Occipital lobe (tissue), 2 donors: ENCODE results near the gene SARDH. TPM values are rescaled to one million over a fixed set of nuclear protein-coding genes. Genes with fewer than 3 reads are reported as not detected.
"Not testable (repeated sequence)": the region's sequence is repeated elsewhere in the genome, so short reads cannot be mapped to it uniquely, and the experiment has no call there.

Source experiments
- DNase-seq: peaks from one replicate; lab custom pipeline; 2025; lab: John Stamatoyannopoulos, UW
- total RNA-seq: library from RNA; depleted of rRNA; stranded (reverse); fragments of >200 nt; gene quantifications from one replicate; pipeline ENCODE4 v1.2.3, GENCODE V29; 2014

Gene SARDH
- total RNA-seq, 1 donor from 2014 or later, result 2.5 TPM

DNA sequence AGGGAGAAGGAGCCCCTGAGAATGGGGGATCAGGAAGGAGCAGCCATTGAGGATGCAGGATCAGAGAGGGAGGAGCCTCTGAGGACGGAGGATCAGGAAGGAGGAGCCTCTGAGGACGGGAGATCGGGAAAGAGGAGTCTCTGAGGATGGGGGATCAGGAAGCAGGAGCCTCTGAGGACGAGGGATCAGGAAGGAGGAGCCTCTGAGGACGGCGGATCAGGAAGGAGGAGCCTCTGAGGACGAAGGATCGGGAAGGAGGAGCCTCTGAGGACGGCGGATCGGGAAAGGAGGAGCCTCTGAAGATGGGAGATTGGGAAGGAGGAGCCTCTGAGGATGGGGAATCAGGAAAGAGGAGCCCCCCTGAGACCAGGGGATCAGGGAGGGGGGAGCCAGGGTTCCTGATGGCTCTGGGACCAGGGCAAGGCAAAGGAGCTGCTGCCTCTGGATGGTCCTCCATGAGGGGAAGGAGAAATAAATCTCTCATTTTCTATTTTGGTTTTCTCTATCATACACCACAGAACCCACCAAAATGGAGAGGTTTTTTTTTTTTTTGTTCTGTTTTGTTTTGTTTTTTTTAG is 22.6 kb upstream of the SARDH start:
- DNase-seq, result no peak

GRCh38 chr9:133759946-133760345 is 21.8 kb upstream of the SARDH start:
- no peak for DNase-seq

DNA sequence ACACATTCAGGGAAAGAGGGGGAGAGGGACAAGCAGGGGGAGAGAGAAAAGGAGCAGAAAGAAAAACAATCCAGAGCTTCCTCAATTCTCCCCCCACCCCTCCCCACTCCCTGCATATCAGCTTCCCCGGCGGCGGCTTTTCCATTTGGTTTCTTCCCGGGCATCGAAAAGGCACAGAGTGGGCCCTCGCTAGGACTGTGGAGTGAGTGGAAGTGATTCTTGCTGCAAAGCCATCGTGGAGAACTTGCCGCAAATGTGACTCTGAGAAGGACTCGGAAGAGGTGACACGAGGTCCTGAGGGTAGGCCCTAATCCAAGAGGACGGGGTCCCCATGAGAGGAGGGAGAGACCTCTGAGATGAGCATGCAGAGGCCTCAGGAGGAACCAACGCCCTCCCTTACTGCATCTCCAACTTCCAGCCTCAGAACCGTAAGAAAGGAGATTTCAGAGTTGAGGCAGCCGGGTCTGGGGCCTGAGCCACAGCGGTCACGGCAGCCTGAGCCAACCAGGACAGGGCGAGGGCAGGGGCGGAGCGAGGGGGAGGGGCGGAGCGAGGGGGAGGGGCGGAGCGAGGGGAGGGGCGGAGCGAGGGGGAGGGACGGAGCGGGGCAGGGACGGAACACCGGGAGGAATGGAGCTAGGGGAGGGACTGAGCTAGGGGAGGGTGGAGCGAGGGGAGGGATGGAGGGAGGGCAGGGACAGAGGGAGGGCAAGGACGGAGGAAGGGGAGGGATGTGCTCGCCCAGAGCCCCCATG is 21.2 kb upstream of the SARDH start:
- no peak for DNase-seq

GRCh38 chr9:133758228-133758627 is 20.1 kb upstream of the SARDH start:
- DNase-seq, result no peak

GRCh38 chr9:133754688-133755227 is 16.6 kb upstream of the SARDH start:
- DNase-seq, result no peak

GRCh38 chr9:133754187-133754586 is 16.0 kb upstream of the SARDH start:
- no peak for DNase-seq

DNA sequence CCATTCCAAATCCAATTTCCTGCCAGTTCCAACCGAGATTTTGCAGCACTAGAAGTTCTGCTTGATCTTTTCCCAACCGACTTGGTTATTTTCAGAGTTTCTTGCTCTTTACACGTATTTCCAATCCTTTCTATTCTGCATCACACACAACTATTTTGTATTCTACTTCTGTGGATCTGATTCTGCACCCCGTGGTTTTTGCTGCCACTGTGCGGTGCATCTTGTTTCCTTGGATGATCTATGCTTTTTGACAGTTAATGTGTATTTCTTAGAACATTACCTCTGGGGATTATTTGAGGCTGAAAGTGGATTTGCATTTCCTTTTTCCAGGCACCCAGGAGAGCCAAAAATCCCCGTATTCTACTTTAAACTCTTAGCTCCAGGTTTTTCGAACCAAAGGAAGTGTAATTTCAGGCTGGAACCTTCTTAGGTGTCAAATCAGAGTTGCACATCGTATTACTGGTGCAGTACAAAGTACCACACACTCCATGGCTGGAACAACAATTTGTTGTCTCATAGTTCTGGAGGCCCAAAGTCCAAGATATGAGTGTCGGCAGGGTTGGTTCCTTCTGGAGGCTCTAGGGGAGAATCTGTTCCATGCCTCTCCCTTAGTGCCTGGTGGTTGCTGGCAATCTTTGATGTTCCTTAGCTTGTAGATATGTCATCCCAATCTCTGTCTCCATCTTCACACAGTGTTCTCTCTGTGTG is 14.7 kb upstream of the SARDH start:
- no peak for DNase-seq

- DNase-seq, result no peak
Observed at GRCh38 chr9:133750982-133751649, 13.0 kb upstream of the SARDH start.

DNA sequence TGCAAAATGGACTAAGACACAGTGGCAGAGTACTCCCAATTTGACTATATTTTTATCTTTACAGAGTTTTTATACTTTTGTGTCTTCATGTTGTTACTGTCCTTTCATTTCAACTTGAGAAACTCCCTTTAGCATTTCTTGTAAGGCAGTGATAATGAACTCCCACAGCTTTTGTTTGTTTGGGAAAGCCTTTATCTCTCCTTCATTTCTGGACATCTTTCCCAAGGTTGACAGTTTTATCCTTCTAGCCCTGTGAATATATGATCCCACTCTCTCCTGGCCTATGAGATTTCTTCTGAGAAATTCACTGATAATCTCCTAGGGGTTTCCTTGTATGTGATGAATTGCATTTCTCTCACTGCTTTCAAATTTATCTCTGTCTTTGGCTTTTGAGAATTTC is 9.2 kb upstream of the SARDH start:
- no peak for DNase-seq

DNA sequence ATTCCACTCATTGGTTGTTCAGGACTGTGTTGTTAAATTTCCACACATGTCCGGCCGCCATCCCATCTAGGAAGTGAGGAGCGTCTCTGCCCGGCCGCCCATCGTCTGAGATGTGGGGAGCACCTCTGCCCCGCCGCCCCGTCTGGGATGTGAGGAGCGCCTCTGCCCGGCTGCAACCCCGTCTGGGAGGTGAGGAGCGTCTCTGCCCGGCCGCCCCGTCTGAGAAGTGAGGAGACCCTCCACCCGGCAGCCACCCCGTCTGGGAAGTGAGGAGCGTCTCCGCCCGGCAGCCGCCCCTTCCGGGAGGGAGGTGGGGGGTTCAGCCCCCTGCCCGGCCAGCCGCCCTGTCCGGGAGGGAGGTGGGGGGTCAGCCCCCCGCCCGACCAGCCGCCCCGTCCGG is 6.4 kb upstream of the SARDH start:
- DNase-seq, result not testable (repeated sequence)

GRCh38 chr9:133742849-133743444 is 4.8 kb upstream of the SARDH start:
- DNase-seq, result peak; percentile 52

DNA sequence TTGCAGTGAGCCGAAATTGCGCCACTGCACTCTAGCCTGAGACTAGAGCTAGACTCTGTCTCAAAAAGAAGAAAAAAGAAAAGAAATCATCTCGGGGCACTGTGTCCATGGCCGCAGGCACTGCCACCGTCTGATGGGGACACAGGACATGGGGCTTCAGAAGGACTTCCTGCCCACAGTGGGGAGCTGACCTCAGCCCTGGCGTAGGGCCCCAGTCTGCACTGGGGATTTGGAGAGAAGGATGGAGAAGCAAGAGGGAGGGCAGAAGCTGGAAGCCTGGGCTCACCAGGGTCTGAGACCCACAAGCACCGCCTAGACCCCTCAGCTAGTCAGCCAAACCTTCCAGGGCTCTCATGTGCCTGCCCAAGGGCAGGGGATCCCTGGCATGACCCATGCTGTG is 4.1 kb upstream of the SARDH start:
- DNase-seq, result no peak

DNA sequence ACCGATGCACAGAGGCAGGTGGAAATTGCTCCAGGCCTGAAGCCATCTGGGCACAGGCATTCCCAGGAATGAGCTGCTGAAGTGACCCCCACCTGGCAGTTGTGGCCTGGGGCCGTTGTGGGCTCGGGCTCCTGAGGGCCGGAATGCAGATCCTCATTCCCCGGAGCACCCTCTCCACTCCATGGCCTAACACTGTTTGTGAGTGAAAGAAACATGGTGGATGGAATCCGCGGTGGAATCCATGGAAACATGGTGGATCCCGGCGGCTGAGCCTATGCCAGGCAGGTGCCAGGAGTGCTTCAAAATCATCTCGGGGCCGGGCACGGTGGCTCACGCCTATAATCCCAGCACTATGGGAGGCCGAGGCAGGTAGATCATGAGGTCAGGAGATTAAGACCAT is 3.6 kb upstream of the SARDH start:
- DNase-seq, result no peak

DNA sequence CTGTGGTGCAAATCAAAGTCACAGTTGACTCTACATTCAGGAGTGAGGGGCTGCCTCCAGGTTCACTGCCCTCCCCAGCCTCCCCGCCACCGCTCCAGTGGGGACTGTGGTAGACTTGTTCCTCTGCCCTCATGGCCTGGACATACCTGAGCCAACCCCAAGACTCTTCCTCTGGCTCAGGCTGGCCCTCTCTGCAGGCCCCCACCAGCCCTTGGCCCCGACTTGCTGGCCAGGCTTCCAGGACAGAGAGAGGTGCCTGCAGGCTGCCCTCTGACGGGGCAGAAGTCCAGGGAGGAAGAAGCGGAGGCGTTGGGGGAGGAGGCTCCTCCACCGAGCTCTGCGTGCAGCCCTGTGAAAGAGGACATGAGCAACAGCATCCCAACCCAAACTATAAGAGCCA is 2.8 kb upstream of the SARDH start:
- no peak for DNase-seq

DNA sequence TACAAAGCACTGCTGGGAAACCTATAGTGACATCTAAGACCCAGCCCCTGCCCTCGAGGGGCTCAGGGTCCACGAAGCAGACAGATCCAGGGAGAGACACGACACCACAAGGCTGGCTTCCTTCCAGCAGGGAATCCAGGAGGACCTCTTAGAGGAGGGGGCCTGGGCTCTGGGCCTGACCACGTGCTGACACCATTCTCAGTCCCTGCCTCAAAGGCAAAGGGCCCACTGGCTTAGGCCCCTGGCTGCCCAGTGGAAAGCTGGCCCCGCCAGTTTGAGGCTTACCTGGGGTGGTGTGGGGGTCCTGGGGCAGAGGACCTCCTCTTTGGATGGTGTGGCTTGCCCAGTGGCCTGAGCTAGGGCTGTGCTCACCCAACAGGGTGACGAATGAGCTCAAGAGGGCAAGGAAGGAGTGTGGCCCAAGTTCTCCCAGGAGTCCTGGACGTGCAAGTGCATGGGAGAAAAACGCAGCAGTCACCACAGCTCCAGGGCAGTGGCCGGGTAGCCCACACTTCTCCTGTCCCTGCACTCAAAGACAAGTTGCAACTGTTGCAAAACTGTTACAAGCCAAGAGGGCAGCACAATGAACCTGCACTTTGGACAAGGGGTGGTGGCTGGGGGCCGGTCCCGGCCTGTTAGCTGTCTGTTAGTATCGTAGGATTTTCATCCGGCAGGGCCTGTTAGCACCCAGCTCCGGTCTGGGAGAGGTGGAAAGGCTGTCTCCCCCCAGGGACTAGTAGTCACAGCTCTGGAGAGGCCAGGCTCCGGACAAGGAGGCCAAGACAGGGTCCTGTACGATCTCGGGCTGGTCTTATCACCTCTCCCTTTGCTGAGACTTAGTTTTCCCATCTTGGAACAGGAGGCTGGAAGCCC is 1.5 kb upstream of the SARDH start:
- DNase-seq, result no peak

- no peak for DNase-seq
Observed at GRCh38 chr9:133738640-133739225, 581 bp upstream of the SARDH start.

DNA sequence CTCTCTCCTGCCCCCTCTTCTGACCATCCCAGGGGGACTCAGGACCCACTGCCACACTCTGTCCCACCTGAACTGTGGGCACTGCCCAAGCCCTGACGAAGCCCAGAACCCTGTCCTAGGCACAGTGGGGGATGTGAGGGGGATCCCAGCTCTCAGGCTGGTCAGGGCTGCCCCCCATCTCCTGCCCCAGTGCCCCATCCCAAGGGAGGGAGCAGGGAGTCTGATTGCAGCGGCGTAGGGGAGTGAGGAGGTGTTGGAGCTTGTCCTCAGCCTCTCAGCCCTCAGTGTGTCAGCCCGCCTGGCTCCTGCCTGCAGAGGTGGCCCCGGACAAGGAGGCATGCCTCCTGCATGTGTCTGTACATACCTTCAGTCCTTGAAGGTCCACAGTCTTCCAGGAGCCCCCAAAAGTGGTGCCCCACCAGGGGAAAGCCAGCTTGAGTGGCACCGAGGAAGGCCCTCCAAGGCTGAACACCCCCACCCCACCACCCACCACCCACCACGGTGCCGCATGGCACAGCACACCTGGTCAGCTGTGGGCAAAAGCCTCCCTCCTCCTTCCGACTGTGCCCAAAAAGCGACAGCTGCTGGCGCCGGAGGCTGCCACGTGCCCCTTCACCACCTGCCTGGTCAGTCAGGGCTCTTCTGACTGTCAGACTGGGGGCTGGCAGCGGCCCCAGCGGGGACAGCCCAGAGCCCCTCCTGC is 930 bp downstream of the SARDH start:
- DNase-seq, result no peak

DNA sequence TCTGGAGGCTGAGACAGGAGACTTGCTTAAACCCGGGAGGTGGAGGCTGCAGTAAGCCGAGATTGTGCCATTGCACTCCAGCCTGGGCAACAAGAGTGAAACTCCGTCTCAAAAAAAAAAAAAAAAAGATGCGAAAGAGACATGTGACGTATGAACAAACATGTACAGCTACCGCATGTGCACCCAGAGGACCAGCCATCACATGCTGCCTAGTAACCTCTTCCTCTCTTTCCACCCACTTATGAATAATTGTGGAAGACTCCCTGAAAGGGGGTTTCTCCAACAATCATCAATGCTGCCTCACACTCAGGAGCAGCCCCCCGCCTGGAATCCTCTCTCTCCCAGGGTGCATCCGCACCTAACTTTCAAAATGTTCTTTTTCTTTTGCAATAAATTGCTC is 2.2 kb downstream of the SARDH start:
- no peak for DNase-seq

DNA sequence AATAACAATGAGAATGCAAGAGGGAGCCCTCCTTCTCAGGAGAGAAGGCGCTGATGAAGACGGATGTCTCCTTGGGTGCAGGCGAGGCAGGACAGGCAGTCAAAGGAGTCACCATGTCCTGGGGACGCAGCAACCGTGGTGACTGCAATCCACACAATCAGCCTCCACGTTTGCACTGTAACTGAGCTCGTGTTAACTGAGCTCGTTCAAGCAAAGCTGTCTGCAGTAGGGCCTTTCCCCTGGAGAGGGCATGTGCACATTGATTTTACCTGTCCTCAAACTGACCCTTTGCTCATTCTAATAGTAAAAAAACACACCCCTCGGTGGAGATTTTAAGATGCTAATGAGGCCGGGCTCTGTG is 2.8 kb downstream of the SARDH start:
- no peak for DNase-seq
